Kidney (tissue), 22 donors: ENCODE results near the gene USP6NL. TPM values are rescaled to one million over a fixed set of nuclear protein-coding genes. Genes with fewer than 3 reads are reported as not detected.
A peak's percentile ranks its signal among the peaks of the same experiment; 100 is the strongest.

ENCODE experiments used
- DNase-seq, 5 donors: peaks; one replicate each; pipeline ENCODE4 v3.0.0-alpha.2; 2013 to 2020
- FAIRE-seq: peaks from 2 replicates; lab custom pipeline; 2012; peaks lifted over from hg19 to GRCh38; lab: Jason Lieb, UNC
- H3K27ac ChIP-seq, 2 donors: one replicate each; pipeline ENCODE4 v1.7.0; 2013; ENCODE audit warnings: low read depth in 2 of 2, low read length in 2 of 2, inconsistent platforms in 1 of 2
- H3K27me3 ChIP-seq: one replicate; pipeline ENCODE4 v1.7.1; 2013; ENCODE audit warnings: low read length, inconsistent platforms; ENCODE audit not compliant: control insufficient read depth, insufficient read depth
- H3K36me3 ChIP-seq, 3 donors: one replicate each; pipeline versions ENCODE4 v1.7.0 to v1.7.1; 2013; ENCODE audit warnings: low read length in 3 of 3, control low read depth in 1 of 3, inconsistent platforms in 1 of 3; ENCODE audit not compliant: insufficient read depth in 3 of 3, control insufficient read depth in 2 of 3
- H3K4me1 ChIP-seq, 3 donors: one replicate each; pipeline versions ENCODE4 v1.7.0 to v1.7.1; 2013; ENCODE audit warnings: low read length in 3 of 3, inconsistent platforms in 1 of 3, low read depth in 1 of 3; ENCODE audit not compliant: control insufficient read depth in 2 of 3, insufficient read depth in 2 of 3
- H3K4me3 ChIP-seq, 3 donors: one replicate each; pipeline versions ENCODE4 v1.7.0 to v1.8.1; 2013; ENCODE audit warnings: low read length in 3 of 3, control low read depth in 1 of 3, inconsistent platforms in 1 of 3
- H3K9ac ChIP-seq, 3 donors: one replicate each; pipeline versions ENCODE4 v1.7.0 to v1.7.1; 2013; ENCODE audit warnings: low read length in 3 of 3, control low read depth in 1 of 3, inconsistent platforms in 1 of 3
- H3K9me3 ChIP-seq, 3 donors: one replicate each; pipeline versions ENCODE4 v1.7.0 to v1.7.1; 2013; ENCODE audit warnings: low read length in 3 of 3, control low read depth in 1 of 3, inconsistent platforms in 1 of 3; ENCODE audit not compliant: control insufficient read depth in 2 of 3, insufficient read depth in 1 of 3
- intact Hi-C: fragments of 100-400 bp; cut with DNase I; formaldehyde crosslinking; loops from one replicate; pipeline ENCODE4 v1.11.1; 2022
- long read RNA-seq, 10 donors: library from polyadenylated mRNA in 1 of 10; unstranded in 1 of 10; transcript quantifications; one replicate each; pipeline ENCODE4 v2.0.0 and lab custom pipeline, GENCODE V29; 2021 to 2026
- polyA plus RNA-seq: library from polyadenylated mRNA; stranded (reverse); fragments of 350-450 nt; fragmentation: Illumina TruSeq; extraction: RNeasy Lipid Tissue Mini Kit (QIAGEN cat#74804); gene quantifications from one replicate; pipeline ENCODE4 v1.2.3, GENCODE V29; 2014; ENCODE audit warnings: low read depth, low replicate concordance; ENCODE audit not compliant: insufficient read depth
- total RNA-seq: library from RNA; stranded (reverse); fragmentation: NEBNext Ultra II Directional; extraction: Animal tissue kit (Norgen Biotek cat#: 25700); gene quantifications from one replicate; pipeline ENCODE4 v1.2.1, GENCODE V29; 2021
- TF ChIP-seq, protein P1 (sequence below): IDR thresholded peaks from 3 replicates; pipeline ENCODE4 v1.5.1; 2012; ENCODE audit warnings: mild to moderate bottlenecking, moderate library complexity, borderline replicate concordance; ENCODE audit not compliant: insufficient read depth; ENCODE audit errors: extremely low read depth
- donor health status: control.
- donor health status: control.
- donor health status: control.
- donor health status: control.
- donor health status: control.
- donor health status: DM: yes; HTN: yes; CAD: no.
- donor health status: Normal renal cell carcinoma (clear cell type).

Gene USP6NL
- total RNA-seq (17.7 TPM), polyA plus RNA-seq (4.5 TPM)
- long read RNA-seq, donor 1, full-length matches to known transcripts: 4 of 4 reads
- long read RNA-seq, donor 1, partial matches to known transcripts: 0 of 4 reads
- long read RNA-seq, donor 1, other reads (novel, unspliced or antisense): 0 of 4 reads
- long read RNA-seq, donor 2, full-length matches to known transcripts: 3 of 3 reads
- long read RNA-seq, donor 2, partial matches to known transcripts: 0 of 3 reads
- long read RNA-seq, donor 2, other reads (novel, unspliced or antisense): 0 of 3 reads
- long read RNA-seq, donor 3, full-length matches to known transcripts: 11 of 11 reads
- long read RNA-seq, donor 3, partial matches to known transcripts: 0 of 11 reads
- long read RNA-seq, donor 3, other reads (novel, unspliced or antisense): 0 of 11 reads
- long read RNA-seq, donor 4, partial matches to known transcripts: 0 of 1 reads
- long read RNA-seq, donor 4, other reads (novel, unspliced or antisense): 0 of 1 reads
- long read RNA-seq, donor 5: 0 reads
- long read RNA-seq, donor 6: 0 reads
- long read RNA-seq, donor 7, full-length matches to known transcripts: 7 of 13 reads
- long read RNA-seq, donor 7, partial matches to known transcripts: 0 of 13 reads
- long read RNA-seq, donor 7, other reads (novel, unspliced or antisense): 6 of 13 reads
- long read RNA-seq, donor 8: 0 reads
- long read RNA-seq, donor 9, full-length matches to known transcripts: 4 of 4 reads
- long read RNA-seq, donor 9, partial matches to known transcripts: 0 of 4 reads
- long read RNA-seq, donor 9, other reads (novel, unspliced or antisense): 0 of 4 reads
- long read RNA-seq, donor 10, full-length matches to known transcripts: 5 of 5 reads
- long read RNA-seq, donor 10, partial matches to known transcripts: 0 of 5 reads
- long read RNA-seq, donor 10, other reads (novel, unspliced or antisense): 0 of 5 reads

DNA sequence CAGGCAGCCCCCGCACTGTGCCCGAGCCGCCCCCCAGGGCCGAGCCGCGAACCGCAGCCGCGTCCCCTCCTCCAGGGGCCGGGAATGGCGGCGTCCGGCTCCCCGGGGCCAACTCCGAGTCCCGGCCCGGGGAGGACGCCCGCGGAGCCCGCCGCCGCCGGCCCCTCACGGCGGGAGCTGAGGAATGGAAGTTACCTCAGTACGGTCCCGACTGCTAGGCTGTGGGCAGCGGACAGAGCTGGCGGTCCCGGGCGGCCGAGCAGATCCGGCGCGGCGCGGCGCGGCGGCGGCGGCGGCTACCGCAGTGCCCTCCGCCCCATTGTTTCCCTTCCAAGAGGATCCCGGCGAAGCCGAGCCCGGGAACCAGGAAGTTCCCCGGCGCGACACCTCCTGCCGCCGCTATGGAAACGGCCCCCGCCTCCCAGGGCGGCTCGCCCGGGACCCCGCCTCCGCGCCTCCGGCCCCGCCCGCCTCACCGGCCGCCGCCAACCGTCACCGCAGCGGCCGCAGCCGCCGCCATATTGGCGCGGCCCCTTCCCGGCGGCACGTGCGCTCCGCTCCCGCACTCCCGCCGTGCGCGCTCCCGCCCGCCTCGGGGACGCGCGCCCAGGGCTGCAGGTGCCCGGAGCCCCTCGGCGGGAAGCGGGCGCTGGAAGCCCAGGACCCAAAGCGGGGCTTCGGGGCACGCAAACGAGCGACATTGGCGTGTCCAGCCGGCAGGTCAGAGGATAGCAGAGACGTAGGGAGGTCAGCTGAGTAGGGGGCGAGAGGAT is at the start of gene USP6NL:
Gene USP6NL (minus strand): TSS at position 403 of the 773 bp plus-strand sequence. CDS start 14,016 bp downstream, outside the sequence.
- intact Hi-C loops: no loop called here

DNA sequence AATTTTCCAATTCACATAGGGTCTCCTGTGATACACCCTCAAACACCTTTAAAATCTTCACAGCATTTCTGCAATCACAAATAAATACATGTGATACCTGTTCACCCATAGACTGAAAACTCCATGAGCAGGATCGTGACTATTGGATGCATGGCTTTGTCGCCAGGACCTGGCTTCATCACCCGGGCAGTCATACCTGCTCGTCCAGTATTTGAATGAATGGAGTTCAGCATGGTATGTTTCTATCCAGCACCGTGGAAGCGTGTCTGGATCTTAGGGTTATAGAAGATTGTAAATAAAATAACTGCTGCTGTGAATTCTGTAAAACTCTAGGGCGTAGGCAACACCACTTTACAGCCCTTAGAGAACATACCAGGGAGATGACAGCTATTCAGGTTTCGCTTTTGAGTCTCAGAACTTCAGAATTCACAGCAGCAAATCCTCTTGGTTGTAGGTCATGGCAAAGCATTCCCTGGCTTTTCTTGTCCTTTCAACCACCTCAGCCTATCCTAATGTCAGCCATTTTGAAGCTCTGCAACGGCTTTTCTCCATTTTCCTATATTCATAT is 47.4 kb upstream of the USP6NL start:
- no peaks in the 10 kb centered on the region for H3K36me3 ChIP-seq
- intact Hi-C loops: no loop called here
- TF ChIP-seq, protein P1, sequence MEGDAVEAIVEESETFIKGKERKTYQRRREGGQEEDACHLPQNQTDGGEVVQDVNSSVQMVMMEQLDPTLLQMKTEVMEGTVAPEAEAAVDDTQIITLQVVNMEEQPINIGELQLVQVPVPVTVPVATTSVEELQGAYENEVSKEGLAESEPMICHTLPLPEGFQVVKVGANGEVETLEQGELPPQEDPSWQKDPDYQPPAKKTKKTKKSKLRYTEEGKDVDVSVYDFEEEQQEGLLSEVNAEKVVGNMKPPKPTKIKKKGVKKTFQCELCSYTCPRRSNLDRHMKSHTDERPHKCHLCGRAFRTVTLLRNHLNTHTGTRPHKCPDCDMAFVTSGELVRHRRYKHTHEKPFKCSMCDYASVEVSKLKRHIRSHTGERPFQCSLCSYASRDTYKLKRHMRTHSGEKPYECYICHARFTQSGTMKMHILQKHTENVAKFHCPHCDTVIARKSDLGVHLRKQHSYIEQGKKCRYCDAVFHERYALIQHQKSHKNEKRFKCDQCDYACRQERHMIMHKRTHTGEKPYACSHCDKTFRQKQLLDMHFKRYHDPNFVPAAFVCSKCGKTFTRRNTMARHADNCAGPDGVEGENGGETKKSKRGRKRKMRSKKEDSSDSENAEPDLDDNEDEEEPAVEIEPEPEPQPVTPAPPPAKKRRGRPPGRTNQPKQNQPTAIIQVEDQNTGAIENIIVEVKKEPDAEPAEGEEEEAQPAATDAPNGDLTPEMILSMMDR: no peak
- DNase-seq (no peak), FAIRE-seq (no peak)
- H3K4me1 ChIP-seq: no peaks in the 10 kb centered on the region
- H3K4me3 ChIP-seq: no peak overlapping the region
- H3K9ac ChIP-seq: no peak overlapping the region
- H3K27me3 ChIP-seq: no peaks in the 10 kb centered on the region
- H3K27ac ChIP-seq: no peak overlapping the region
- no peaks in the 10 kb centered on the region for H3K9me3 ChIP-seq

More for the DNA sequence above, at the start of gene USP6NL:
- TF ChIP-seq, protein P1: no peak
- no peak for FAIRE-seq
- no peaks in the 10 kb centered on the region for H3K27me3 ChIP-seq
- DNase-seq: peak; percentile 92 to 97 (median 94)
- peak within 1 kb of the TSS; percentile 87 to 93 (median 90) for H3K4me3 ChIP-seq
- H3K9me3 ChIP-seq: no peaks in the 10 kb centered on the region
- H3K4me1 ChIP-seq: peaks cover 3 to 7% (median 4%) of the 10 kb centered on the region in 3 donors
- peak within 1 kb of the TSS; percentile 81 to 83 for H3K27ac ChIP-seq
- no peaks in the 10 kb centered on the region for H3K36me3 ChIP-seq
- peak within 1 kb of the TSS; percentile 70 to 87 (median 86) for H3K9ac ChIP-seq

- intact Hi-C loops: no loop called here
- Histone ChIP-seq H3K9ac (no peak overlapping the region), H3K9me3 (no peaks in the 10 kb centered on the region), H3K4me3 (no peak overlapping the region), H3K27me3 (no peaks in the 10 kb centered on the region), H3K27ac (no peak overlapping the region), H3K4me1 (no peaks in the 10 kb centered on the region), H3K36me3 (no peaks in the 10 kb centered on the region)
- DNase-seq (no peak), FAIRE-seq (no peak)
- TF ChIP-seq, protein P1: no peak
Measured at GRCh38 chr10:11655836-11656235, 44.4 kb upstream of the USP6NL start.
